ENCODE results near the gene P3H1.

- TF ChIP-seq, protein P1, sequence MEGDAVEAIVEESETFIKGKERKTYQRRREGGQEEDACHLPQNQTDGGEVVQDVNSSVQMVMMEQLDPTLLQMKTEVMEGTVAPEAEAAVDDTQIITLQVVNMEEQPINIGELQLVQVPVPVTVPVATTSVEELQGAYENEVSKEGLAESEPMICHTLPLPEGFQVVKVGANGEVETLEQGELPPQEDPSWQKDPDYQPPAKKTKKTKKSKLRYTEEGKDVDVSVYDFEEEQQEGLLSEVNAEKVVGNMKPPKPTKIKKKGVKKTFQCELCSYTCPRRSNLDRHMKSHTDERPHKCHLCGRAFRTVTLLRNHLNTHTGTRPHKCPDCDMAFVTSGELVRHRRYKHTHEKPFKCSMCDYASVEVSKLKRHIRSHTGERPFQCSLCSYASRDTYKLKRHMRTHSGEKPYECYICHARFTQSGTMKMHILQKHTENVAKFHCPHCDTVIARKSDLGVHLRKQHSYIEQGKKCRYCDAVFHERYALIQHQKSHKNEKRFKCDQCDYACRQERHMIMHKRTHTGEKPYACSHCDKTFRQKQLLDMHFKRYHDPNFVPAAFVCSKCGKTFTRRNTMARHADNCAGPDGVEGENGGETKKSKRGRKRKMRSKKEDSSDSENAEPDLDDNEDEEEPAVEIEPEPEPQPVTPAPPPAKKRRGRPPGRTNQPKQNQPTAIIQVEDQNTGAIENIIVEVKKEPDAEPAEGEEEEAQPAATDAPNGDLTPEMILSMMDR (IDR thresholded peaks at IDR 0.05): no peak
- TF ChIP-seq POLR2AphosphoS5 (IDR thresholded peaks at IDR 0.05) (no peak), POLR2A (IDR thresholded peaks at IDR 0.05) (no peak), EP300 (IDR thresholded peaks at IDR 0.05) (no peak)
These were observed 18.3 kb upstream of the P3H1 start, which contains the start of gene TMEM269 for GRCh38 chr1:42784946-42785693.
